ENCODE data around the gene SLC25A20.

SLC25A20 gene

GRCh38 chr3:48877671-48878070 is 21.0 kb downstream of the SLC25A20 start:
- Mint-ChIP-seq H3K27me3 (no peaks in the 10 kb centered on the region), H3K27ac (no peak overlapping the region), H3K9me3 (ENCODE audit: low read depth) (no peaks in the 10 kb centered on the region), H3K4me3 (no peak overlapping the region), H3K4me1 (ENCODE audit: low read depth) (no peaks in the 10 kb centered on the region), H3K36me3 (no peaks in the 10 kb centered on the region)

DNA sequence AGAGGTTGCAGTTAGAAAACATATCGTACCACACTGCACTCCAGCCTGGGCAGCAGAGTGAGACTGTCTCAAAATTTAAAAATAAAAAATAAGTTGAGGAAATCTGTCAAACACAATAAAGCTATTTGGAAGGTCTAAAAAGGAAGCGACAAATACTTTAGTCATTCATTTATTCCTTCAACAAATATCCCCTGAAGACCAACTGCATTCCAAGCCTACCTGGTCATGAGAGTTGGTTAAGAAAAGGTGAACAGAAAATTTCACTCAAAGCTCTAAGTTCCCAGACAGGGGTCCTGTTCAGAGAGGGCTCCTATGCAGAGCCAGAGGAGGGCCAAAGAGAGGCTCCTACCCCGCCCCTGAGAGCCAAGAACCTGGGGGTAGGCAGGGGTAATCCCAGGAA is 35.6 kb downstream of the SLC25A20 start:
- no peaks in the 10 kb centered on the region for H3K27me3 Mint-ChIP-seq
- peaks cover 8% of the 10 kb centered on the region for H3K36me3 Mint-ChIP-seq
- no peak overlapping the region for H3K4me3 Mint-ChIP-seq
- H3K9me3 Mint-ChIP-seq (ENCODE audit: low read depth), result no peaks in the 10 kb centered on the region
- H3K27ac Mint-ChIP-seq, result no peak overlapping the region
- H3K4me1 Mint-ChIP-seq (ENCODE audit: low read depth), result no peaks in the 10 kb centered on the region

DNA sequence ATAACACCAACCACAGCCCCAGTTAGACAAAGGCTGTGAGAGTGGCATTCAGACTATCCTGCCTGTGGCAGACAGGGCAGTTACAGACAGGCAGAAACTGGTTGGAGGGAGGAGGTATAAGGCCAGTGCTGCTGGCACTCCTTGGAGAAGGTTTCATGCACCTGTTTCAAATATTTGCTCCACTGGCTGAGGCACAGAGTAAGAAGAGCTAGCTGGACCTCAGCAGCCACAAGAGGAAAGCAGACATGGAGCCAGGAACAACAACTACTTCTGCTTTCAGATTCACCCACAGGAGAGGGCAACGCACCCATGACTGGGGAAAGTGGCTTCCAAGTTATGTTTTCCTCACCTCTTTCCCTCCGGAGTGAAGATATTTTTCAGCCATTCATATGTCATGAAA is 39.5 kb downstream of the SLC25A20 start:
- Mint-ChIP-seq H3K4me3 (no peak overlapping the region), H3K27me3 (no peaks in the 10 kb centered on the region), H3K36me3 (peaks cover 5% of the 10 kb centered on the region), H3K4me1 (ENCODE audit: low read depth) (no peaks in the 10 kb centered on the region), H3K9me3 (ENCODE audit: low read depth) (no peaks in the 10 kb centered on the region), H3K27ac (no peak overlapping the region)

DNA sequence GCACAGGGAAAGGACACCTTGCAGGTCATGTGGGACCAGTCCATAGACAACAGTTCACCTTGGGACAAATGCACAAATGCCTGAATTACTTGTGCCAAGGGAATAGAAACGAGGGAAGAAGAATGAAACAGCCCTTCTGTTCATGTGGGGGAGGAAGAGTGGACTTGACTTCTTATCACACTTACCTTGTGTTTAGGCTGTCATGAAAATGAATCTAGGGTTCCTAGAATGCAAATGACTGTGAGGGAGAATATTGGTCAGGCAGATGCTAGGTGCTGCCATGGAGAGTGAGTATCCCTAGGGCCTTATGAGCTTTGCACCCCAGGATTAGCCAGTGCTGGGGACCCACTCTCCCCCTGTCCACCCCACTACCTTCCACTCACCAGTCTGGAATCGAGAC is 40.0 kb downstream of the SLC25A20 start:
- H3K4me3 Mint-ChIP-seq, result no peak overlapping the region
- H3K27me3 Mint-ChIP-seq, result no peaks in the 10 kb centered on the region
- H3K36me3 Mint-ChIP-seq, result peaks cover 5% of the 10 kb centered on the region
- no peaks in the 10 kb centered on the region for H3K4me1 Mint-ChIP-seq (ENCODE audit: low read depth)
- H3K27ac Mint-ChIP-seq, result no peak overlapping the region
- H3K9me3 Mint-ChIP-seq (ENCODE audit: low read depth), result no peaks in the 10 kb centered on the region

GRCh38 chr3:48857641-48858040 is 41.0 kb downstream of the SLC25A20 start:
- Mint-ChIP-seq H3K27me3 (no peaks in the 10 kb centered on the region), H3K36me3 (peaks cover 5% of the 10 kb centered on the region), H3K27ac (peak overlapping the region; percentile 58)

GRCh38 chr3:48856469-48856868 is 42.2 kb downstream of the SLC25A20 start:
- Mint-ChIP-seq H3K4me3 (no peak overlapping the region), H3K27ac (no peak overlapping the region), H3K4me1 (ENCODE audit: low read depth) (no peaks in the 10 kb centered on the region), H3K27me3 (no peaks in the 10 kb centered on the region), H3K9me3 (ENCODE audit: low read depth) (no peaks in the 10 kb centered on the region), H3K36me3 (peaks cover 2% of the 10 kb centered on the region)

More at GRCh38 chr3:48857641-48858040, 41.0 kb downstream of the SLC25A20 start:
- Mint-ChIP-seq H3K4me1 (ENCODE audit: low read depth) (no peaks in the 10 kb centered on the region), H3K4me3 (no peak overlapping the region), H3K9me3 (ENCODE audit: low read depth) (no peaks in the 10 kb centered on the region)

- no peaks in the 10 kb centered on the region for H3K27me3 Mint-ChIP-seq
- no peaks in the 10 kb centered on the region for H3K4me1 Mint-ChIP-seq (ENCODE audit: low read depth)
- no peak overlapping the region for H3K4me3 Mint-ChIP-seq
- no peaks in the 10 kb centered on the region for H3K9me3 Mint-ChIP-seq (ENCODE audit: low read depth)
- H3K27ac Mint-ChIP-seq, result no peak overlapping the region
- peaks cover 2% of the 10 kb centered on the region for H3K36me3 Mint-ChIP-seq
Measured at GRCh38 chr3:48855681-48856447, 42.8 kb downstream of the SLC25A20 start.

GRCh38 chr3:48852151-48852550 is 46.5 kb downstream of the SLC25A20 start:
- H3K27me3 Mint-ChIP-seq, result no peaks in the 10 kb centered on the region
- H3K4me3 Mint-ChIP-seq, result no peak overlapping the region
- peaks cover 9% of the 10 kb centered on the region for H3K4me1 Mint-ChIP-seq (ENCODE audit: low read depth)
- H3K36me3 Mint-ChIP-seq, result no peaks in the 10 kb centered on the region
- no peaks in the 10 kb centered on the region for H3K9me3 Mint-ChIP-seq (ENCODE audit: low read depth)
- no peak overlapping the region for H3K27ac Mint-ChIP-seq

GRCh38 chr3:48851407-48851806 is 47.3 kb downstream of the SLC25A20 start:
- Mint-ChIP-seq H3K4me3 (no peak overlapping the region), H3K27ac (no peak overlapping the region), H3K9me3 (ENCODE audit: low read depth) (no peaks in the 10 kb centered on the region), H3K4me1 (ENCODE audit: low read depth) (peaks cover 15% of the 10 kb centered on the region), H3K27me3 (no peaks in the 10 kb centered on the region), H3K36me3 (no peaks in the 10 kb centered on the region)

- H3K9me3 Mint-ChIP-seq (ENCODE audit: low read depth), result no peaks in the 10 kb centered on the region
- H3K4me1 Mint-ChIP-seq (ENCODE audit: low read depth), result peaks cover 27% of the 10 kb centered on the region
- peak overlapping the region; percentile 94 for H3K27ac Mint-ChIP-seq
- peak overlapping the region; percentile 20 for H3K4me3 Mint-ChIP-seq
- peaks cover 2% of the 10 kb centered on the region for H3K36me3 Mint-ChIP-seq
- no peaks in the 10 kb centered on the region for H3K27me3 Mint-ChIP-seq
Measured at GRCh38 chr3:48848816-48849515, 49.7 kb downstream of the SLC25A20 start.

GRCh38 chr3:48847504-48848423 is 50.9 kb downstream of the SLC25A20 start, which contains the start of gene PRKAR2A:
TSS of gene PRKAR2A (minus strand) at chr3:48847874. CDS start at chr3:48847596, 278 bp downstream.
- peak within 1 kb of the TSS; percentile 92 for H3K4me3 Mint-ChIP-seq
- H3K27me3 Mint-ChIP-seq, result no peaks in the 10 kb centered on the region
- peaks cover 2% of the 10 kb centered on the region for H3K36me3 Mint-ChIP-seq
- H3K4me1 Mint-ChIP-seq (ENCODE audit: low read depth), result peaks cover 27% of the 10 kb centered on the region
- peak within 1 kb of the TSS; percentile 94 for H3K27ac Mint-ChIP-seq
- H3K9me3 Mint-ChIP-seq (ENCODE audit: low read depth), result no peaks in the 10 kb centered on the region

GRCh38 chr3:48847053-48847503 is 51.6 kb downstream of the SLC25A20 start:
- H3K27ac Mint-ChIP-seq, result peak overlapping the region; percentile 81
- peak overlapping the region; percentile 91 for H3K4me3 Mint-ChIP-seq
- peaks cover 28% of the 10 kb centered on the region for H3K4me1 Mint-ChIP-seq (ENCODE audit: low read depth)
- H3K9me3 Mint-ChIP-seq (ENCODE audit: low read depth), result no peaks in the 10 kb centered on the region
- peaks cover 2% of the 10 kb centered on the region for H3K36me3 Mint-ChIP-seq
- no peaks in the 10 kb centered on the region for H3K27me3 Mint-ChIP-seq

DNA sequence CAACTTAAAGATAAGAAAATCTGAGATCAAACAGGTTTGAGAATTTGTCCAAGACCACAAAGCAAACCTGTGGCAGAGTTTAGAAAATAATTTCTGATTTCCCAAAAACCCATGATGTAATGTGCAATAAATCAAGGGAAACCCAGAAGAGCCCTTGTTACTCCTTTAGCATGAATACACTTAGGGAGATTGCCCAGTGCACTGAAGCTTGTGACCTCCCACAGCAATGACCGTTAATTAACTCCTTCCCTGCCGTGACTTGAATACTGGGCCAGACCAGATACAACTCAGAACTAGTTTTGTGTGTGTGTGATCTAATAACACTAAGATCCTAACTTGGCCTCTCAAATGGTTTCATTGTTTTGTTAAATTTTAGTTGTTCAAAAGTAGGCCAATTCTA is 53.5 kb downstream of the SLC25A20 start:
- Mint-ChIP-seq H3K27me3 (no peaks in the 10 kb centered on the region), H3K9me3 (ENCODE audit: low read depth) (no peaks in the 10 kb centered on the region), H3K36me3 (peaks cover 2% of the 10 kb centered on the region), H3K4me3 (peak overlapping the region; percentile 73), H3K27ac (no peak overlapping the region), H3K4me1 (ENCODE audit: low read depth) (peaks cover 29% of the 10 kb centered on the region)

DNA sequence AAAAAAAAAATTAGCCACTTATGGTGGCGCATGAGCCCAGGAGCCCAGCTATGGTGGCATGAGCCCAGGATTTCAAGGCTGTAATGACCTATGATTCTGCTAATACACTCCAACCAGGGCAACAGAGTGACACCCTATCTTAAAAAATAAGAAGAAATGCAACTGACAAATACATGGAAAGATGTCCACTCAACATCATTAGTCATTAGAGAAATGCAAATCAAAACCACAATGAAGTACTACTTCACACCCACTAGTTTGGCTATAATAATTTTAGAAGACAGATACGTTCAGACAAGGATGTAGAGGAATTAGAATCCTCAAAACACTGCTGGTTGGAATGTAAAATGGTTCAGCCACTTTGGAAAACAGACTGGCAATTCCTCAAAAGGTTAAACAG is 61.5 kb downstream of the SLC25A20 start:
- H3K27ac Mint-ChIP-seq, result peak overlapping the region; percentile 19
- H3K27me3 Mint-ChIP-seq, result no peaks in the 10 kb centered on the region
- no peak overlapping the region for H3K4me3 Mint-ChIP-seq
- H3K4me1 Mint-ChIP-seq (ENCODE audit: low read depth), result peaks cover 19% of the 10 kb centered on the region
- H3K36me3 Mint-ChIP-seq, result peaks cover 12% of the 10 kb centered on the region
- no peaks in the 10 kb centered on the region for H3K9me3 Mint-ChIP-seq (ENCODE audit: low read depth)
